BJ (cell line): Measurements from ENCODE around the gene STK4. TPM values are rescaled to one million over a fixed set of nuclear protein-coding genes. Genes with fewer than 3 reads are reported as not detected.

Source experiments
- CTCF ChIA-PET: fragments of 350-600 bp; formaldehyde crosslinking; extraction: SDS; loops from one replicate; lab custom pipeline; 2021; ENCODE audit warnings: antibody characterized with exemption, inconsistent platforms; lab: Yijun Ruan, JAX
- POLR2A ChIA-PET: fragments of 300-600 bp; sonication (Branson Sonifier 250); formaldehyde crosslinking; extraction: SDS; loops from one replicate; lab custom pipeline; 2021; ENCODE audit warnings: antibody characterized with exemption; lab: Charles Lee
- DNase-seq: peaks from one replicate; pipeline ENCODE4 v3.0.0-alpha.2; 2011; ENCODE audit warnings: low read depth
- H3K27me3 ChIP-seq: 2 replicates; pipeline ENCODE4 v1.6.0; 2011; ENCODE audit warnings: low read length; ENCODE audit not compliant: control insufficient read depth, insufficient read depth
- H3K36me3 ChIP-seq: 2 replicates; pipeline ENCODE4 v1.5.1; 2011; ENCODE audit warnings: low read length; ENCODE audit not compliant: control insufficient read depth, insufficient read depth
- H3K4me3 ChIP-seq: 2 replicates; pipeline ENCODE4 v1.5.1; 2011; ENCODE audit warnings: low read depth, mild to moderate bottlenecking, control low read depth, low read length
- polyA plus RNA-seq: library from polyadenylated mRNA; depleted of rRNA; stranded (reverse); fragments of >200 nt; gene quantifications from 2 replicates; pipeline ENCODE4 v1.2.3, GENCODE V29; 2011
- TF ChIP-seq, protein P1 (sequence below): IDR thresholded peaks from 2 replicates; pipeline ENCODE4 v1.5.1; 2011; ENCODE audit warnings: low read depth, mild to moderate bottlenecking, control low read depth, inconsistent platforms, low read length, moderate library complexity; ENCODE audit not compliant: insufficient read depth

STK4 gene
- polyA plus RNA-seq, 1 experiment: 12.4 TPM

- CTCF ChIA-PET: interaction anchor here (0.6 to 4.6 kb wide), 30 partner anchors 9 to 200 kb away, joined by 3 to 59 read pairs (median 6); partner anchors contain the start of genes KCNS1, MATN4, STK4 and WFDC12
- Histone ChIP-seq H3K36me3 (no peaks in the 10 kb centered on the region), H3K4me3 (no peak overlapping the region), H3K27me3 (peaks cover 14% of the 10 kb centered on the region)
- no peak for DNase-seq
- POLR2A ChIA-PET: no interaction called here
- TF ChIP-seq, protein P1, sequence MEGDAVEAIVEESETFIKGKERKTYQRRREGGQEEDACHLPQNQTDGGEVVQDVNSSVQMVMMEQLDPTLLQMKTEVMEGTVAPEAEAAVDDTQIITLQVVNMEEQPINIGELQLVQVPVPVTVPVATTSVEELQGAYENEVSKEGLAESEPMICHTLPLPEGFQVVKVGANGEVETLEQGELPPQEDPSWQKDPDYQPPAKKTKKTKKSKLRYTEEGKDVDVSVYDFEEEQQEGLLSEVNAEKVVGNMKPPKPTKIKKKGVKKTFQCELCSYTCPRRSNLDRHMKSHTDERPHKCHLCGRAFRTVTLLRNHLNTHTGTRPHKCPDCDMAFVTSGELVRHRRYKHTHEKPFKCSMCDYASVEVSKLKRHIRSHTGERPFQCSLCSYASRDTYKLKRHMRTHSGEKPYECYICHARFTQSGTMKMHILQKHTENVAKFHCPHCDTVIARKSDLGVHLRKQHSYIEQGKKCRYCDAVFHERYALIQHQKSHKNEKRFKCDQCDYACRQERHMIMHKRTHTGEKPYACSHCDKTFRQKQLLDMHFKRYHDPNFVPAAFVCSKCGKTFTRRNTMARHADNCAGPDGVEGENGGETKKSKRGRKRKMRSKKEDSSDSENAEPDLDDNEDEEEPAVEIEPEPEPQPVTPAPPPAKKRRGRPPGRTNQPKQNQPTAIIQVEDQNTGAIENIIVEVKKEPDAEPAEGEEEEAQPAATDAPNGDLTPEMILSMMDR: peak; percentile 62
Measured at GRCh38 chr20:45111799-45112471, 145.6 kb downstream of the STK4 start.

GRCh38 chr20:45112754-45113153 lies 146.4 kb downstream of the STK4 start:
- no peak overlapping the region for H3K4me3 ChIP-seq
- H3K27me3 ChIP-seq: peaks cover 16% of the 10 kb centered on the region
- POLR2A ChIA-PET: no interaction called here
- no peak for DNase-seq
- TF ChIP-seq, protein P1: no peak
- no peaks in the 10 kb centered on the region for H3K36me3 ChIP-seq
- CTCF ChIA-PET: interaction anchor here (0.6 to 4.6 kb wide), 23 partner anchors 8 to 196 kb away, joined by 3 to 59 read pairs (median 7); partner anchors contain the start of genes KCNS1, MATN4 and WFDC12

- no peak for DNase-seq
- Histone ChIP-seq H3K27me3 (peaks cover 16% of the 10 kb centered on the region), H3K4me3 (no peak overlapping the region), H3K36me3 (no peaks in the 10 kb centered on the region)
- CTCF ChIA-PET: interaction anchor here (0.6 to 4.6 kb wide), 9 partner anchors 9 to 1104 kb away, joined by 3 to 59 read pairs (median 10); partner anchors contain the start of gene KCNS1
- POLR2A ChIA-PET: no interaction called here
- TF ChIP-seq, protein P1: no peak
Measured at GRCh38 chr20:45113865-45114264, 147.6 kb downstream of the STK4 start.

DNA sequence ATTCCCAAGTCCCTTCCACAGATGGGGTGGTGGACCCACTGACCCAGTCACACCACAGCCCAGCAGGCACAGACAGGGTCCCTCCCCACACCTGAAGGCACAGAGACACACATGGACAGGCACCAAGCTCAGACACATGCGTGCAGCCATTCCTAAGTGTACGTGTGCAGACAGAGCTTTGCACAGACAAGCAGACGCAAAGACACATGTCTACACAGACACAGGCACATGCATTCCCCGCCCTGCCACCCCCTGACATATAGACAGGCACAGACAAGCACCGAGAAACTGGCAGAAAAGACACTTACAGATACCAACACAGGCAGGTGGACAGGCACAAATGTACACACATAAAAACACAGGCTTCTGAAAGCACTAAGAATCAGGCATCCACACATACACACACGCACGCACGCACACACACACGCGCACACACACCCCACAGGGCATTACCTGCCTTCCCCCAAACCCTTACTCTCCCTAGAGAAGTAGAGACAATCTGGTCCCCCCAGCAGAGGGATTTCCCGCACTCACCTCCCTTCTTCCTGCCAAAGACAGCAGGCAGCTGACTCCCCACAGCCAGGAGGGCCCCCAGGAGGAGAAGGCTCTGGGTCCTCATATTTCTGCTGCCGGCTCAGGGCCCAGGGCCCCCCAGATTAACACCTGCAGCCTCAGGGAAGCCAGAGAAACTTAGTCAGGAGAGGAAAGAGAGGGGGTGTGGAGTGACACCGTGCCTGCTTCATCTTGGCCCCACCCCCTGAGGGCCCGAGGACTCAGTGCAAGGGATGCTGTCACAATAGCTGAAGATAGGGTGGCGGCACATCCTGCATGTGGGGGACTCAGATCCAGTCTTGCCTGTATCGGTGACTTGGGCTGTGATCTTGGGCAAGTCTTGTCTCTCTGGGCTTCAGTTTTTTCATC lies 148.4 kb downstream of the STK4 start, which contains the start of gene WFDC5:
TSS of gene WFDC5 (minus strand) at position 710 of the 921 bp plus-strand sequence. CDS start at position 619, 91 bp downstream.
- Histone ChIP-seq H3K36me3 (no peaks in the 10 kb centered on the region), H3K4me3 (no peak within 1 kb of the TSS), H3K27me3 (peaks cover 16% of the 10 kb centered on the region)
- no peak for DNase-seq
- POLR2A ChIA-PET: no interaction called here
- CTCF ChIA-PET: interaction anchor here (0.6 to 1.6 kb wide), 6 partner anchors 10 to 1104 kb away, joined by 3 to 4 read pairs (median 3); no protein-coding TSS in a partner anchor
- TF ChIP-seq, protein P1: no peak
